IMR-90 (cell line): ENCODE data around the gene CRIP1.

Experiments used
- BHLHE40 ChIP-seq: fragments of 150-350 bp; IDR thresholded peaks from 2 replicates; pipeline ENCODE4 v1.6.1; 2016; ENCODE audit warnings: mild to moderate bottlenecking, low read depth, low read length
- CEBPB ChIP-seq: IDR thresholded peaks from 2 replicates; pipeline ENCODE4 v1.6.1; 2012; ENCODE audit warnings: low read depth, low read length, improper control_type of control experiment
- CTCF ChIP-seq: conservative IDR thresholded peaks from 2 replicates; pipeline ENCODE4 v1.5.1; 2012; ENCODE audit warnings: mild to moderate bottlenecking, low read depth, low read length, improper control_type of control experiment
- FOS ChIP-seq: fragments of 150-350 bp; IDR thresholded peaks from 2 replicates; pipeline ENCODE4 v1.6.1; 2016; ENCODE audit warnings: low read depth, low read length
- POLR2A ChIP-seq: IDR thresholded peaks from 2 replicates; pipeline ENCODE4 v1.6.1; 2012; ENCODE audit warnings: mild to moderate bottlenecking, low read depth, low read length

- no peak for TF ChIP-seq CTCF
- TF ChIP-seq POLR2A = no peak
- no peak for TF ChIP-seq FOS
- TF ChIP-seq BHLHE40 = no peak
- TF ChIP-seq CEBPB = no peak
These were observed 40.5 kb upstream of the CRIP1 start for GRCh38 chr14:105445901-105446845.
